Progenitor cell of endocrine pancreas (in vitro differentiated cells): ENCODE data around the gene MFAP4. TPM values are rescaled to one million over a fixed set of nuclear protein-coding genes. Genes with fewer than 3 reads are reported as not detected.

Source experiments
- DNase-seq: peaks from one replicate; pipeline ENCODE4 v3.0.0; 2021; ENCODE audit warnings: low spot score; ENCODE audit not compliant: unreplicated experiment
- H3K27ac Mint-ChIP-seq: 2 replicates; pipeline ENCODE4 v1.8.0; 2021; ENCODE audit warnings: mild to moderate bottlenecking, moderate library complexity, mixed read lengths
- H3K27me3 Mint-ChIP-seq: 2 replicates; pipeline ENCODE4 v1.8.0; 2021; ENCODE audit warnings: mixed read lengths
- H3K36me3 Mint-ChIP-seq: 2 replicates; pipeline ENCODE4 v1.8.0; 2022; ENCODE audit warnings: mixed read lengths; ENCODE audit not compliant: insufficient read depth
- H3K4me1 Mint-ChIP-seq: 2 replicates; pipeline ENCODE4 v1.8.0; 2021; ENCODE audit warnings: low read depth, mixed read lengths
- H3K4me3 Mint-ChIP-seq: 2 replicates; pipeline ENCODE4 v1.8.0; 2021; ENCODE audit warnings: low read depth, mild to moderate bottlenecking, moderate library complexity, mixed read lengths
- H3K9me3 Mint-ChIP-seq: 2 replicates; pipeline ENCODE4 v1.8.0; 2021; ENCODE audit warnings: low read depth, mixed read lengths
- total RNA-seq: library from RNA; stranded (reverse); gene quantifications from 2 replicates; pipeline ENCODE4 v1.2.1, GENCODE V29; 2021
- TF ChIP-seq, protein P1 (sequence below): fragments of 200-600 bp; sonication (generic); IDR thresholded peaks from one replicate; pipeline ENCODE4 v1.5.0; 2021; ENCODE audit warnings: antibody characterized with exemption, mild to moderate bottlenecking; ENCODE audit not compliant: unreplicated experiment

The MFAP4 gene
- total RNA-seq, 1 donor from 2014 or later, result 2.3 TPM

DNA sequence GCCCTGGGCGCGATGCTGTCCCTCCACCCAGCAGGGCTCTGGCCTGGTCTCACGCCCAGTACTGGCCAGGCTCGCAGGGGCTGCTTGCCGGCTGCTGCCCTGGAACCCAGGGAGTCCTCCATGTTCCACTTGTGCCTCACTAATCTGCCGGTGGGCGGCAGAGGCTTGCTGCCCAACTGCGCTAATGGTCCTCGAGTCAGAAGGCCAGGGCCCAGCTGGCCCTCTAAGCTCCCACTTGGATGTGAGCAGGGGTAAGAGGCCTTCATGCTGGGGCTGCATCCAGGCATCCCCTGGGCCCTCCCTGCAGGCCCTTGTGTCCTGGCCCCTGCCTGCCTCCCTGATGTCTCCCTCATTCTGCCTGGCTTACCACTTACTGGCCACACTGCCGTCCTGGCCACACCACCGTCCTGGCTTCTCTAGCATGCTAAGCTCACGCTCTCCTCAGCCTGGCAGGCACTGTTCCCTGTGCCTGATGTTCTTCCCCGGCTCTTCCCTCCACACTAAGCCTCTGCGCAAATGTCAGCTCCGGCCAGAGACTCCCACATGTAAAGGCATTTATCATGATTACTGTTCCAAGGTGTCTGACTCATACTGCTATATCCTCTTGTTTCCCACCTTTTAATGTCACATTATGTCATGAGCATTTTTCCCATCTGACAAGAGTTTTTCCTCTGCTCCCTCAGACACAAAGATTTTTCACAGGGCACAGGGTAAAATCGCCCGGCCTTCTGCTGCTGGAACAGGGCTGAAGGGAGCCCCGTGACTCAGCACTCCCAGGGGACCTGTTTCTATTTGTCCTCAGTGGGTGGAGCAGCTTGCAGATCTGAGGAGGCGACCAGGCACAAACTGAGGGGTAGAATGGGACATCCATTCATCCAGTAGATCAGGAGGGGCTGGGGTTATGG lies 40.4 kb downstream of the MFAP4 start:
- TF ChIP-seq, protein P1, sequence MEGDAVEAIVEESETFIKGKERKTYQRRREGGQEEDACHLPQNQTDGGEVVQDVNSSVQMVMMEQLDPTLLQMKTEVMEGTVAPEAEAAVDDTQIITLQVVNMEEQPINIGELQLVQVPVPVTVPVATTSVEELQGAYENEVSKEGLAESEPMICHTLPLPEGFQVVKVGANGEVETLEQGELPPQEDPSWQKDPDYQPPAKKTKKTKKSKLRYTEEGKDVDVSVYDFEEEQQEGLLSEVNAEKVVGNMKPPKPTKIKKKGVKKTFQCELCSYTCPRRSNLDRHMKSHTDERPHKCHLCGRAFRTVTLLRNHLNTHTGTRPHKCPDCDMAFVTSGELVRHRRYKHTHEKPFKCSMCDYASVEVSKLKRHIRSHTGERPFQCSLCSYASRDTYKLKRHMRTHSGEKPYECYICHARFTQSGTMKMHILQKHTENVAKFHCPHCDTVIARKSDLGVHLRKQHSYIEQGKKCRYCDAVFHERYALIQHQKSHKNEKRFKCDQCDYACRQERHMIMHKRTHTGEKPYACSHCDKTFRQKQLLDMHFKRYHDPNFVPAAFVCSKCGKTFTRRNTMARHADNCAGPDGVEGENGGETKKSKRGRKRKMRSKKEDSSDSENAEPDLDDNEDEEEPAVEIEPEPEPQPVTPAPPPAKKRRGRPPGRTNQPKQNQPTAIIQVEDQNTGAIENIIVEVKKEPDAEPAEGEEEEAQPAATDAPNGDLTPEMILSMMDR, result no peak
- no peaks in the 10 kb centered on the region for H3K9me3 Mint-ChIP-seq
- no peaks in the 10 kb centered on the region for H3K27me3 Mint-ChIP-seq
- peak overlapping the region; percentile 86 for H3K27ac Mint-ChIP-seq
- H3K36me3 Mint-ChIP-seq, result peaks cover 11% of the 10 kb centered on the region
- no peak for DNase-seq
- H3K4me3 Mint-ChIP-seq, result no peak overlapping the region
- H3K4me1 Mint-ChIP-seq, result peaks cover 11% of the 10 kb centered on the region

DNA sequence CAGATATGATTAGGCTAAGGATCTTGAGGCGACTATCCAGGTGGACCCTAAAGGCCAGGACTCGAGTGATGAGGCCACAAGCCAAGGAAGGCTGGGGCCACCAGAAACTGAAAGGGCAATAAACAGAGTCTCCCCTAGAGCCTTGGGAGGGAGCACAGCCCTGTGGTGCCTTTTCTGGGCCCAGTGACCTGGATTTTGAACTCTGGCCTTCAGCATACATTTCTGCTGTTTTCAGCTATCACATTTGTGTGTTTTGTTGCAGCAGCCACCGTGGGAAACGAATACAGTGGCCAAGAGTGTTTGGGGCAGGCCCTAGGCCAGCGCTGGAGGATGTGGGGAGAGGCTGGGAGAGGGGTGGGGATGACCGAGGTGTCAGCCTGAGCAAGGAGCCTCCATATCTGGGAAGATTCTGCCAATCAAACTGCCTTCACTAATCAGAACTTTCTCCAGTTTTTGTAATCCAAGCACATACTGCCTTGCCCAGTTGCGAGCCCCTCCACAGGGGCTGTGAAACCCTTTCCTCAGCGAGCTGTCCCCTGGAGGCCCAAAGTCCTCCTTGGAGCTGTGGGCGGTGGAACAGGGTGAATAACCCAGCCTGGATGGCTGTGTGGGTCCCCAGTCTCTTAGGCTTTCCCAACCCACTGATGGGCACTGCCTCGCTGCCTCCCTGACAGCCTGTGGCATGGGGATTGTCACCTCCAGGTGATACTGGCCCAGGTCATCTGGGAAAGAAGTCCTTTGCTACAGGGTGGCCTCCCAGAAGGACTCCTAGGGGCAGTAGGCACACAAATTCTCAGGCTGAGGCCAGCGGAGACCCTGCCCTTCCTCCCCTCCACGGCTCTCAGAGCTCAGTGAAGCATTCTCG lies 41.3 kb downstream of the MFAP4 start:
- H3K4me3 Mint-ChIP-seq, result no peak overlapping the region
- no peaks in the 10 kb centered on the region for H3K9me3 Mint-ChIP-seq
- H3K27me3 Mint-ChIP-seq, result no peaks in the 10 kb centered on the region
- TF ChIP-seq, protein P1, result no peak
- peak overlapping the region; percentile 79 for H3K27ac Mint-ChIP-seq
- peaks cover 6% of the 10 kb centered on the region for H3K36me3 Mint-ChIP-seq
- H3K4me1 Mint-ChIP-seq, result peaks cover 13% of the 10 kb centered on the region
- DNase-seq, result no peak

DNA sequence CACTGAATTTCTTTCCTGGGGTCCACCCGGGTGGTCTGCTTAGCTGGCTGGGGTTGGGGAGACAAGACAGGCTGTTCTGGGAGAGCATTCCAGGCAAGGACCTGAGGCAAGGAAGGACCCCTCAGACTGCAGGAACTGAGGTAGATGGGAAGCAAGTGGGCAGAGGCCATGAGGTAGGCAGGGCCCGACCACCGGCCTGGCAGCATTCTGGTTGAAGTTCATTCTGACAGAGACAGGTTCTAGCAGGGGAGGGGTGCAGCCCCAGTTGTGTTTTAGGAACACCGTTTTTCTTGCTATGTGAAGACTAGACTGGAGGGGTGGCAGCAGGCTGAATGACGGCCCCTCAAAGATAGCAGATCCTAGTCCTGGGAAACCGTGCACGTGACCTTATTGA lies 41.9 kb downstream of the MFAP4 start:
- DNase-seq, result no peak
- Mint-ChIP-seq H3K9me3 (no peaks in the 10 kb centered on the region), H3K4me3 (no peak overlapping the region), H3K27ac (no peak overlapping the region), H3K36me3 (peaks cover 4% of the 10 kb centered on the region), H3K27me3 (no peaks in the 10 kb centered on the region), H3K4me1 (peaks cover 13% of the 10 kb centered on the region)
- TF ChIP-seq, protein P1, result no peak

DNA sequence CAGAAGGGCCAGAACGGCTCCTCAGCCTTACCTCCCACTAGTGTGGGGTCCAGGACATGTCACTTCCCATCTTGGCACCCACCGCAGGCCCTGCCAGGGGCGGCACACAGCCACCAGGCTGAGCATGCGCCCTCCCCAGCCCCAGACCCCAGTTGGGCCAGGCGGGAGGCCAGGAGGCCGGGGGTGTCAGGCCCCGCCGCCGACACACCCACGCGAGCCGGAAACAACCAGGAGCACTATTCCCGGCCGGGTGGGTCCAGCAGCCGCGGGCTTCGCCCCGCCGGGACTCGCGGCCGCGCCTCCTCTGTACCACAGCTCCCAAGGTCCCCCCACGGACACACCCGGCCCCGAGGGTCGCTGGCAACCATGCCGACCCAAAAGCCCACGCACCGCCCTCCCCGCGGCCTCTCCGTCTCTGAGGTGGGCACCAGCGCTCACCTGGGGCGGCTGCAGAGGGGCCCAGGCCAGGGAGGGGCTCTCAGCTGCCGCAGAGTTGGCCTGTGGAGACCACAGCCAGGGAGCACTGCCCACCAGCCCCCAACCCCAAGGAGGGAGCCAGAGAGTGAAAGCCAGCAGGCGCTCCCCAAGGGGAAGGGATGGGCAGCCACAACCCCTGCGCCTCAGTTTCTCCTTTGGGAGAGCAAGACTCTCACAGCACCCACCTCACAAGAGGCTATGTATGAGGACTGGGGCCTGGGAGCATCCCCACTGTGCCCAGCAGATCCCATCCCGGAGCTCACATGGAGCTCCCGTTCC lies 42.5 kb downstream of the MFAP4 start:
- no peak for DNase-seq
- Mint-ChIP-seq H3K27me3 (no peaks in the 10 kb centered on the region), H3K9me3 (no peaks in the 10 kb centered on the region), H3K4me1 (peaks cover 13% of the 10 kb centered on the region), H3K4me3 (no peak overlapping the region), H3K27ac (no peak overlapping the region), H3K36me3 (peaks cover 4% of the 10 kb centered on the region)
- TF ChIP-seq, protein P1, result no peak
